GM23338 (cell line): ENCODE results near the gene NNAT. TPM values are rescaled to one million over a fixed set of nuclear protein-coding genes. Genes with fewer than 3 reads are reported as not detected.

Experiments used
- ATAC-seq: fragments of 200-7000 bp; cut with Tn5 transposase; 3 replicates; pipeline ENCODE4 v1.9.1; 2020
- DNase-seq: peaks from one replicate; pipeline ENCODE4 v3.0.0-alpha.2; 2015; ENCODE audit warnings: low spot score
- H2AFZ ChIP-seq: fragments of 200-600 bp; sonication (generic); 2 replicates; pipeline ENCODE4 v1.8.0; 2016; ENCODE audit warnings: antibody characterized with exemption, mild to moderate bottlenecking, moderate library complexity
- H3F3A ChIP-seq: fragments of 200-600 bp; sonication (generic); replicated peaks from 2 replicates; pipeline ENCODE4 v1.8.0; 2017; ENCODE audit warnings: antibody characterized with exemption, mixed run types, low read depth
- H3K27ac ChIP-seq: fragments of 200-600 bp; sonication (generic); 2 replicates; pipeline ENCODE4 v1.6.1; 2016; ENCODE audit warnings: low read depth
- H3K27me3 ChIP-seq: fragments of 200-600 bp; sonication (generic); 2 replicates; pipeline ENCODE4 v1.8.0; 2016; ENCODE audit warnings: mild to moderate bottlenecking, mixed run types, moderate library complexity; ENCODE audit not compliant: insufficient read depth
- H3K36me3 ChIP-seq: fragments of 200-600 bp; sonication (generic); 2 replicates; pipeline ENCODE4 v1.8.0; 2016; ENCODE audit warnings: mild to moderate bottlenecking; ENCODE audit not compliant: insufficient read depth
- H3K4me1 ChIP-seq: fragments of 200-600 bp; sonication (generic); 2 replicates; pipeline ENCODE4 v1.8.0; 2016; ENCODE audit warnings: mild to moderate bottlenecking, moderate library complexity; ENCODE audit not compliant: insufficient read depth
- H3K4me2 ChIP-seq: fragments of 200-600 bp; sonication (generic); 2 replicates; pipeline ENCODE4 v1.7.1; 2017; ENCODE audit warnings: mixed run types
- H3K4me3 ChIP-seq: fragments of 200-600 bp; sonication (generic); 2 replicates; pipeline ENCODE4 v1.6.1; 2016; ENCODE audit warnings: mixed run types
- H3K79me2 ChIP-seq: fragments of 200-600 bp; sonication (generic); replicated peaks from 2 replicates; pipeline ENCODE4 v1.8.0; 2017; ENCODE audit warnings: mild to moderate bottlenecking; ENCODE audit not compliant: insufficient read depth
- H3K9me2 ChIP-seq: fragments of 200-600 bp; sonication (generic); 2 replicates; pipeline ENCODE4 v1.8.0; 2017; ENCODE audit not compliant: insufficient read depth
- H4K20me1 ChIP-seq: fragments of 200-600 bp; sonication (generic); replicated peaks from 2 replicates; pipeline ENCODE4 v1.8.0; 2017; ENCODE audit warnings: mild to moderate bottlenecking; ENCODE audit not compliant: insufficient read depth
- H3K27ac Mint-ChIP-seq: 2 replicates; pipeline ENCODE4 v1.8.0; 2020; ENCODE audit warnings: inconsistent platforms, mild to moderate bottlenecking, moderate library complexity, mixed read lengths
- H3K27me3 Mint-ChIP-seq: 3 replicates; pipeline ENCODE4 v1.8.0; 2022; ENCODE audit warnings: low read depth, mild to moderate bottlenecking, moderate library complexity, mixed read lengths, inconsistent platforms; ENCODE audit not compliant: insufficient read depth, poor library complexity
- H3K36me3 Mint-ChIP-seq: 3 replicates; pipeline ENCODE4 v1.8.0; 2021; ENCODE audit warnings: low read depth, mild to moderate bottlenecking, inconsistent platforms, moderate library complexity, mixed read lengths
- H3K4me1 Mint-ChIP-seq: 3 replicates; pipeline ENCODE4 v1.8.0; 2020; ENCODE audit warnings: mild to moderate bottlenecking, inconsistent platforms, mixed read lengths
- H3K4me3 Mint-ChIP-seq: 3 replicates; pipeline ENCODE4 v1.8.0; 2021; ENCODE audit warnings: moderate library complexity, mild to moderate bottlenecking, inconsistent platforms, mixed read lengths
- H3K9me3 Mint-ChIP-seq: 3 replicates; pipeline ENCODE4 v1.8.0; 2020; ENCODE audit warnings: moderate library complexity, mild to moderate bottlenecking, inconsistent platforms, mixed read lengths
- CREB1 ChIP-seq: fragments of 250-450 bp; sonication (Bioruptor Pico); IDR thresholded peaks from 2 replicates; pipeline ENCODE4 v1.5.0; 2020; ENCODE audit warnings: low read depth, mild to moderate bottlenecking, moderate library complexity
- EZH2 ChIP-seq: fragments of 200-600 bp; sonication (generic); IDR thresholded peaks from one replicate; pipeline ENCODE4 v1.8.0; 2017; ENCODE audit warnings: antibody characterized with exemption, mild to moderate bottlenecking, low read depth; ENCODE audit not compliant: unreplicated experiment
- POLR2AphosphoS5 ChIP-seq: IDR thresholded peaks from 2 replicates; pipeline ENCODE4 v1.6.1; 2016; ENCODE audit warnings: antibody characterized with exemption, low read depth
- STAT1 ChIP-seq: IDR thresholded peaks from one replicate; pipeline ENCODE4 v1.6.1; 2016; ENCODE audit warnings: antibody characterized with exemption; ENCODE audit not compliant: unreplicated experiment
- ZNF114 ChIP-seq: fragments of 250-450 bp; sonication (Bioruptor Pico); IDR thresholded peaks from 2 replicates; pipeline ENCODE4 v1.5.0; 2020; ENCODE audit warnings: mild to moderate bottlenecking, moderate library complexity
- ZNF331 ChIP-seq: fragments of 250-450 bp; sonication (Bioruptor Pico); IDR thresholded peaks from 2 replicates; pipeline ENCODE4 v1.5.0; 2020; ENCODE audit warnings: low read depth, mild to moderate bottlenecking, moderate library complexity
- polyA plus RNA-seq: library from polyadenylated mRNA; unstranded; fragments of >200 nt; fragmentation: Nextera tagmentation; extraction: Ambion mirVana; gene quantifications from 2 replicates; pipeline ENCODE4 v1.2.1, GENCODE V29; 2016
- total RNA-seq: library from RNA; depleted of rRNA; stranded (reverse); fragments of >200 nt; shearing (Covaris generic); gene quantifications from 2 replicates; pipeline ENCODE4 v1.2.3, GENCODE V29; 2014
- TF ChIP-seq, protein P1 (sequence below), 2 experiments: fragments of 200-600 bp in 1 of 2; sonication (generic) in 1 of 2; conservative IDR thresholded peaks; 2 replicates each; pipeline versions ENCODE4 v1.5.1 to v1.6.1; 2016 to 2017; ENCODE audit warnings: antibody characterized with exemption in 2 of 2, low read depth in 2 of 2, mild to moderate bottlenecking in 2 of 2, moderate library complexity in 1 of 2
- TF ChIP-seq, protein P2 (sequence below): IDR thresholded peaks from 2 replicates; pipeline ENCODE4 v1.6.1; 2016; ENCODE audit warnings: antibody characterized with exemption
- TF ChIP-seq, protein P3 (sequence below): fragments of 250-450 bp; sonication (Bioruptor Pico); IDR thresholded peaks from 2 replicates; pipeline ENCODE4 v1.5.0; 2020; ENCODE audit warnings: mild to moderate bottlenecking, moderate library complexity
- TF ChIP-seq, protein P4 (sequence below): IDR thresholded peaks from one replicate; pipeline ENCODE4 v1.6.1; 2018; ENCODE audit warnings: antibody characterized with exemption; ENCODE audit not compliant: unreplicated experiment

NNAT gene
- total and polyA plus RNA-seq, 2 experiments from 2014 or later, result 4.3 to 4.9 TPM

DNA sequence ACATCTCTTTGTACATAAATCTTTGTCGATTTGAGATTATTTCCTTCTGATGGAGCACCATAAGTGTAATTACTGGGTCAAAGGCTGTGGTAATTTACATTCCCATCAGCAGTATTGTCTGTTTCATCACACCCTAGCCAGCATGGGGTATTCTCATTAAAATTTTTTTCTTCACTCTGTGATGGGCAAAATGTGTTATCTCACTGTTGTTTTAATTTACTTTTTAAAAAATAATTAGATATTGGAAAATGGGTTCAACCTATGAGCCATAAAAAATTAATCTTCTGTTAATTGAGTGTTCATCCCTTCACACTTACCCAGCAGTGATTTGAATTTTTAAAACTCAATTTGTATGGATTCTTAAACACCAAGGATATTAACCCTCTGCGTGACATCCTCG is 44.0 kb upstream of the NNAT start:
- no peak overlapping the region for H2AFZ ChIP-seq
- no peak for ATAC-seq
- peaks cover 2% of the 10 kb centered on the region for H3K27me3 Mint-ChIP-seq

More for the DNA sequence above, 44.0 kb upstream of the NNAT start:
- Histone ChIP-seq H3K27me3 (no peaks in the 10 kb centered on the region), H3K4me1 (no peaks in the 10 kb centered on the region), H3K79me2 (no peaks in the 10 kb centered on the region), H3K9me2 (peaks cover 4% of the 10 kb centered on the region; the same call in 1 of the 2 replicates), H3K27ac (no peak overlapping the region), H3K36me3 (no peaks in the 10 kb centered on the region), H4K20me1 (no peaks in the 10 kb centered on the region), H3K4me3 (no peak overlapping the region), H3F3A (no peaks in the 10 kb centered on the region), H3K4me2 (no peak overlapping the region)
- DNase-seq, result no peak
- peaks cover 6% of the 10 kb centered on the region; the same call in 2 of the 3 replicates for H3K36me3 Mint-ChIP-seq
- peaks cover 14% of the 10 kb centered on the region for H3K9me3 Mint-ChIP-seq
- H3K27ac Mint-ChIP-seq, result no peak overlapping the region
- no peak overlapping the region for H3K4me3 Mint-ChIP-seq
- H3K4me1 Mint-ChIP-seq, result no peaks in the 10 kb centered on the region; the same call in 2 of the 3 replicates
- no peak for TF ChIP-seq ZNF331 (CRISPR knock-in tag)
- TF ChIP-seq, protein P1, sequence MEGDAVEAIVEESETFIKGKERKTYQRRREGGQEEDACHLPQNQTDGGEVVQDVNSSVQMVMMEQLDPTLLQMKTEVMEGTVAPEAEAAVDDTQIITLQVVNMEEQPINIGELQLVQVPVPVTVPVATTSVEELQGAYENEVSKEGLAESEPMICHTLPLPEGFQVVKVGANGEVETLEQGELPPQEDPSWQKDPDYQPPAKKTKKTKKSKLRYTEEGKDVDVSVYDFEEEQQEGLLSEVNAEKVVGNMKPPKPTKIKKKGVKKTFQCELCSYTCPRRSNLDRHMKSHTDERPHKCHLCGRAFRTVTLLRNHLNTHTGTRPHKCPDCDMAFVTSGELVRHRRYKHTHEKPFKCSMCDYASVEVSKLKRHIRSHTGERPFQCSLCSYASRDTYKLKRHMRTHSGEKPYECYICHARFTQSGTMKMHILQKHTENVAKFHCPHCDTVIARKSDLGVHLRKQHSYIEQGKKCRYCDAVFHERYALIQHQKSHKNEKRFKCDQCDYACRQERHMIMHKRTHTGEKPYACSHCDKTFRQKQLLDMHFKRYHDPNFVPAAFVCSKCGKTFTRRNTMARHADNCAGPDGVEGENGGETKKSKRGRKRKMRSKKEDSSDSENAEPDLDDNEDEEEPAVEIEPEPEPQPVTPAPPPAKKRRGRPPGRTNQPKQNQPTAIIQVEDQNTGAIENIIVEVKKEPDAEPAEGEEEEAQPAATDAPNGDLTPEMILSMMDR (conservative IDR thresholded peaks at IDR 0.05; ENCODE audit: low read depth in 2 of 2), result no peak
- no peak for TF ChIP-seq ZNF114 (CRISPR knock-in tag)
- TF ChIP-seq CREB1 (CRISPR knock-in tag), result no peak
- TF ChIP-seq, protein P2, sequence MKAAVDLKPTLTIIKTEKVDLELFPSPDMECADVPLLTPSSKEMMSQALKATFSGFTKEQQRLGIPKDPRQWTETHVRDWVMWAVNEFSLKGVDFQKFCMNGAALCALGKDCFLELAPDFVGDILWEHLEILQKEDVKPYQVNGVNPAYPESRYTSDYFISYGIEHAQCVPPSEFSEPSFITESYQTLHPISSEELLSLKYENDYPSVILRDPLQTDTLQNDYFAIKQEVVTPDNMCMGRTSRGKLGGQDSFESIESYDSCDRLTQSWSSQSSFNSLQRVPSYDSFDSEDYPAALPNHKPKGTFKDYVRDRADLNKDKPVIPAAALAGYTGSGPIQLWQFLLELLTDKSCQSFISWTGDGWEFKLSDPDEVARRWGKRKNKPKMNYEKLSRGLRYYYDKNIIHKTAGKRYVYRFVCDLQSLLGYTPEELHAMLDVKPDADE, result no peak
- no peak for TF ChIP-seq POLR2AphosphoS5
- no peak for TF ChIP-seq EZH2
- TF ChIP-seq STAT1, result no peak
- TF ChIP-seq, protein P3, sequence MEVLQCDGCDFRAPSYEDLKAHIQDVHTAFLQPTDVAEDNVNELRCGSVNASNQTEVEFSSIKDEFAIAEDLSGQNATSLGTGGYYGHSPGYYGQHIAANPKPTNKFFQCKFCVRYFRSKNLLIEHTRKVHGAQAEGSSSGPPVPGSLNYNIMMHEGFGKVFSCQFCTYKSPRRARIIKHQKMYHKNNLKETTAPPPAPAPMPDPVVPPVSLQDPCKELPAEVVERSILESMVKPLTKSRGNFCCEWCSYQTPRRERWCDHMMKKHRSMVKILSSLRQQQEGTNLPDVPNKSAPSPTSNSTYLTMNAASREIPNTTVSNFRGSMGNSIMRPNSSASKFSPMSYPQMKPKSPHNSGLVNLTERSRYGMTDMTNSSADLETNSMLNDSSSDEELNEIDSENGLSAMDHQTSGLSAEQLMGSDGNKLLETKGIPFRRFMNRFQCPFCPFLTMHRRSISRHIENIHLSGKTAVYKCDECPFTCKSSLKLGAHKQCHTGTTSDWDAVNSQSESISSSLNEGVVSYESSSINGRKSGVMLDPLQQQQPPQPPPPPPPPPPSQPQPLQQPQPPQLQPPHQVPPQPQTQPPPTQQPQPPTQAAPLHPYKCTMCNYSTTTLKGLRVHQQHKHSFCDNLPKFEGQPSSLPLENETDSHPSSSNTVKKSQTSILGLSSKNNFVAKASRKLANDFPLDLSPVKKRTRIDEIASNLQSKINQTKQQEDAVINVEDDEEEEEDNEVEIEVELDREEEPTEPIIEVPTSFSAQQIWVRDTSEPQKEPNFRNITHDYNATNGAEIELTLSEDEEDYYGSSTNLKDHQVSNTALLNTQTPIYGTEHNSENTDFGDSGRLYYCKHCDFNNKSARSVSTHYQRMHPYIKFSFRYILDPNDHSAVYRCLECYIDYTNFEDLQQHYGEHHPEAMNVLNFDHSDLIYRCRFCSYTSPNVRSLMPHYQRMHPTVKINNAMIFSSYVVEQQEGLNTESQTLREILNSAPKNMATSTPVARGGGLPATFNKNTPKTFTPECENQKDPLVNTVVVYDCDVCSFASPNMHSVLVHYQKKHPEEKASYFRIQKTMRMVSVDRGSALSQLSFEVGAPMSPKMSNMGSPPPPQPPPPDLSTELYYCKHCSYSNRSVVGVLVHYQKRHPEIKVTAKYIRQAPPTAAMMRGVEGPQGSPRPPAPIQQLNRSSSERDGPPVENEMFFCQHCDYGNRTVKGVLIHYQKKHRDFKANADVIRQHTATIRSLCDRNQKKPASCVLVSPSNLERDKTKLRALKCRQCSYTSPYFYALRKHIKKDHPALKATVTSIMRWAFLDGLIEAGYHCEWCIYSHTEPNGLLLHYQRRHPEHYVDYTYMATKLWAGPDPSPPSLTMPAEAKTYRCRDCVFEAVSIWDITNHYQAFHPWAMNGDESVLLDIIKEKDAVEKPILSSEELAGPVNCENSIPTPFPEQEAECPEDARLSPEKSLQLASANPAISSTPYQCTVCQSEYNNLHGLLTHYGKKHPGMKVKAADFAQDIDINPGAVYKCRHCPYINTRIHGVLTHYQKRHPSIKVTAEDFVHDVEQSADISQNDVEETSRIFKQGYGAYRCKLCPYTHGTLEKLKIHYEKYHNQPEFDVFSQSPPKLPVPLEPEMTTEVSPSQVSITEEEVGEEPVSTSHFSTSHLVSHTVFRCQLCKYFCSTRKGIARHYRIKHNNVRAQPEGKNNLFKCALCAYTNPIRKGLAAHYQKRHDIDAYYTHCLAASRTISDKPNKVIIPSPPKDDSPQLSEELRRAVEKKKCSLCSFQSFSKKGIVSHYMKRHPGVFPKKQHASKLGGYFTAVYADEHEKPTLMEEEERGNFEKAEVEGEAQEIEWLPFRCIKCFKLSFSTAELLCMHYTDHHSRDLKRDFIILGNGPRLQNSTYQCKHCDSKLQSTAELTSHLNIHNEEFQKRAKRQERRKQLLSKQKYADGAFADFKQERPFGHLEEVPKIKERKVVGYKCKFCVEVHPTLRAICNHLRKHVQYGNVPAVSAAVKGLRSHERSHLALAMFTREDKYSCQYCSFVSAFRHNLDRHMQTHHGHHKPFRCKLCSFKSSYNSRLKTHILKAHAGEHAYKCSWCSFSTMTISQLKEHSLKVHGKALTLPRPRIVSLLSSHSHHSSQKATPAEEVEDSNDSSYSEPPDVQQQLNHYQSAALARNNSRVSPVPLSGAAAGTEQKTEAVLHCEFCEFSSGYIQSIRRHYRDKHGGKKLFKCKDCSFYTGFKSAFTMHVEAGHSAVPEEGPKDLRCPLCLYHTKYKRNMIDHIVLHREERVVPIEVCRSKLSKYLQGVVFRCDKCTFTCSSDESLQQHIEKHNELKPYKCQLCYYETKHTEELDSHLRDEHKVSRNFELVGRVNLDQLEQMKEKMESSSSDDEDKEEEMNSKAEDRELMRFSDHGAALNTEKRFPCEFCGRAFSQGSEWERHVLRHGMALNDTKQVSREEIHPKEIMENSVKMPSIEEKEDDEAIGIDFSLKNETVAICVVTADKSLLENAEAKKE (CRISPR knock-in tag), result no peak
- TF ChIP-seq, protein P4, sequence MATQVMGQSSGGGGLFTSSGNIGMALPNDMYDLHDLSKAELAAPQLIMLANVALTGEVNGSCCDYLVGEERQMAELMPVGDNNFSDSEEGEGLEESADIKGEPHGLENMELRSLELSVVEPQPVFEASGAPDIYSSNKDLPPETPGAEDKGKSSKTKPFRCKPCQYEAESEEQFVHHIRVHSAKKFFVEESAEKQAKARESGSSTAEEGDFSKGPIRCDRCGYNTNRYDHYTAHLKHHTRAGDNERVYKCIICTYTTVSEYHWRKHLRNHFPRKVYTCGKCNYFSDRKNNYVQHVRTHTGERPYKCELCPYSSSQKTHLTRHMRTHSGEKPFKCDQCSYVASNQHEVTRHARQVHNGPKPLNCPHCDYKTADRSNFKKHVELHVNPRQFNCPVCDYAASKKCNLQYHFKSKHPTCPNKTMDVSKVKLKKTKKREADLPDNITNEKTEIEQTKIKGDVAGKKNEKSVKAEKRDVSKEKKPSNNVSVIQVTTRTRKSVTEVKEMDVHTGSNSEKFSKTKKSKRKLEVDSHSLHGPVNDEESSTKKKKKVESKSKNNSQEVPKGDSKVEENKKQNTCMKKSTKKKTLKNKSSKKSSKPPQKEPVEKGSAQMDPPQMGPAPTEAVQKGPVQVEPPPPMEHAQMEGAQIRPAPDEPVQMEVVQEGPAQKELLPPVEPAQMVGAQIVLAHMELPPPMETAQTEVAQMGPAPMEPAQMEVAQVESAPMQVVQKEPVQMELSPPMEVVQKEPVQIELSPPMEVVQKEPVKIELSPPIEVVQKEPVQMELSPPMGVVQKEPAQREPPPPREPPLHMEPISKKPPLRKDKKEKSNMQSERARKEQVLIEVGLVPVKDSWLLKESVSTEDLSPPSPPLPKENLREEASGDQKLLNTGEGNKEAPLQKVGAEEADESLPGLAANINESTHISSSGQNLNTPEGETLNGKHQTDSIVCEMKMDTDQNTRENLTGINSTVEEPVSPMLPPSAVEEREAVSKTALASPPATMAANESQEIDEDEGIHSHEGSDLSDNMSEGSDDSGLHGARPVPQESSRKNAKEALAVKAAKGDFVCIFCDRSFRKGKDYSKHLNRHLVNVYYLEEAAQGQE, result no peak
